Duodenal mucosa (tissue), 2 donors: ENCODE measurements around the gene TTC7B.

ENCODE experiments used
- H3K27ac ChIP-seq: one replicate; pipeline ENCODE4 v1.7.0; 2013; ENCODE audit warnings: low read depth, low read length
- H3K27me3 ChIP-seq, 2 donors: one replicate each; pipeline ENCODE4 v1.7.0; 2013; ENCODE audit warnings: low read length in 2 of 2, control low read depth in 1 of 2; ENCODE audit not compliant: insufficient read depth in 2 of 2, control insufficient read depth in 1 of 2
- H3K36me3 ChIP-seq, 2 donors: one replicate each; pipeline ENCODE4 v1.7.0; 2013; ENCODE audit warnings: low read length in 2 of 2, control low read depth in 1 of 2; ENCODE audit not compliant: insufficient read depth in 2 of 2, control insufficient read depth in 1 of 2
- H3K4me1 ChIP-seq, 2 donors: one replicate each; pipeline ENCODE4 v1.7.0; 2013; ENCODE audit warnings: low read length in 2 of 2, control low read depth in 1 of 2; ENCODE audit not compliant: insufficient read depth in 2 of 2, control insufficient read depth in 1 of 2
- H3K4me3 ChIP-seq, 2 donors: one replicate each; pipeline ENCODE4 v1.7.0; 2013; ENCODE audit warnings: low read length in 2 of 2, low read depth in 1 of 2
- H3K9ac ChIP-seq, 2 donors: one replicate each; pipeline ENCODE4 v1.7.0; 2013; ENCODE audit warnings: low read length in 2 of 2, low read depth in 1 of 2
- H3K9me3 ChIP-seq, 2 donors: one replicate each; pipeline ENCODE4 v1.7.0; 2013; ENCODE audit warnings: low read length in 2 of 2, control low read depth in 1 of 2; ENCODE audit not compliant: control insufficient read depth in 1 of 2

The TTC7B gene

GRCh38 chr14:90578283-90578985, 237.8 kb downstream of the TTC7B start:
- H3K4me1 ChIP-seq, result no peaks in the 10 kb centered on the region
- H3K27ac ChIP-seq, result no peak overlapping the region
- H3K4me3 ChIP-seq, result no peak overlapping the region
- no peaks in the 10 kb centered on the region for H3K27me3 ChIP-seq
- H3K9ac ChIP-seq, result no peak overlapping the region
- H3K9me3 ChIP-seq, result no peaks in the 10 kb centered on the region
- H3K36me3 ChIP-seq, result no peaks in the 10 kb centered on the region

DNA sequence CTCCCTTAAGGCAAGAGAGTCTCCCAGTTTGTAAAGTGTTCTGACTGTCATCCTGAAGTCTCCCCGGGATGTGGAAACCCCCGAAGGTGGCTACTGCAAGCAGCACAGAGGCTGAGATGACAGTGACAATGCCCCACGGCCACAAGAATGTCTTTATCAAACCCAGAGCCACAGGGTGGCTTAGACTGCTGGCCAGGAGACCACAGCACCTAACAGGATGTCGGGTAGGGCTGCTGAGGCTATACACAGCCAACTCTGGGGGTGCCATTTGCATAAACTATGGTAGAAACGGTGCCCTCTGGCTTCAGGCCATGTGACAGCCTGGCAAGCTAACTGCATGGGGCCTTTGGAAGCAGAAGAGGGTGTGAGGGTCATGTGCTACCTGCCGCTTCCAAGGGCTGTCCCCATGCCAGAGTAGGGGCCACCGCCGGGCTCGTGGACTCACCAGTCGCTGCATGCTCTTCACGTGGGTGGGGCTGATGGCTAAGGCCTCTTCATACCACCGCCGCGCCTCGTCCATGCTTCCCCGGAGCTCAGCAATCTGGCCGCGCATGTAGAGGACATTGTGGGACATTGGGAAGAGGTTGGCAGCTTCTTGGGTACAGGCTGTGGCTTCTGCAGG, 238.5 kb downstream of the TTC7B start:
- no peaks in the 10 kb centered on the region for H3K27me3 ChIP-seq
- H3K9ac ChIP-seq, result no peak overlapping the region
- no peaks in the 10 kb centered on the region for H3K36me3 ChIP-seq
- H3K9me3 ChIP-seq, result no peaks in the 10 kb centered on the region
- H3K4me3 ChIP-seq, result no peak overlapping the region
- H3K4me1 ChIP-seq, result no peaks in the 10 kb centered on the region
- H3K27ac ChIP-seq, result no peak overlapping the region

DNA sequence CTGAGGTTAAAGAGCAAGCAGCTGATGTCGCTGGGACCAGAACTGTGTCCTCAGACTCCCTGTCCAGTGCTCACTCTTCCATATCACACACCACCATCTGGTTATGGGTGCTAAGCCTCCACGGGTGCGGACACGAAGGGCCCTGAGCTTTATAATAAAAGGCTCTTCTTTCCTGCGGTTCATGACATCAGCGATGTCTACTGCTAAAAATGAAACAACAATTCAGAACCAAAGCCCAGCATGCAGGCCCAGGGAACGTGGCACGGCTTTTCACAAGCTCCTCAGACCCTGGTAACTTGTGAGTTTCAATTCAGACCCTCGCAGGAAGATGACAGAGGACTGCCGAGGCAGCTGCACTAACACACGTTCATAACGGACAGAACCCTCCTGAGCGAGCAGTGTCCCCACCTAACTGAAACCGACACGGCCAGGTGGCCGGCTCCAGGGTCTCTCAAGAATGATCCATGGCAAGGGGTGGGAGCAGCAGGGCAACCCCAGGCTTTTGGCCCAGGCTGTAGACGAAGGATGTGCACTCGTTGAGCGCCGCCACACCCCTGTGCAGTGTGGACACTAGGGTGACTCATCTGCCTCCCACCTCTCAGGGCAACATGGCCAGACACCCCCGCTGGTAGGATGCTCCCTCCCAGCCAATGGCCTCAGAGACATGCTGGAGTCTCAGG, 239.1 kb downstream of the TTC7B start:
- H3K27ac ChIP-seq, result no peak overlapping the region
- no peaks in the 10 kb centered on the region for H3K9me3 ChIP-seq
- no peak overlapping the region for H3K4me3 ChIP-seq
- no peaks in the 10 kb centered on the region for H3K36me3 ChIP-seq
- H3K27me3 ChIP-seq, result no peaks in the 10 kb centered on the region
- H3K4me1 ChIP-seq, result no peaks in the 10 kb centered on the region
- H3K9ac ChIP-seq, result no peak overlapping the region

DNA sequence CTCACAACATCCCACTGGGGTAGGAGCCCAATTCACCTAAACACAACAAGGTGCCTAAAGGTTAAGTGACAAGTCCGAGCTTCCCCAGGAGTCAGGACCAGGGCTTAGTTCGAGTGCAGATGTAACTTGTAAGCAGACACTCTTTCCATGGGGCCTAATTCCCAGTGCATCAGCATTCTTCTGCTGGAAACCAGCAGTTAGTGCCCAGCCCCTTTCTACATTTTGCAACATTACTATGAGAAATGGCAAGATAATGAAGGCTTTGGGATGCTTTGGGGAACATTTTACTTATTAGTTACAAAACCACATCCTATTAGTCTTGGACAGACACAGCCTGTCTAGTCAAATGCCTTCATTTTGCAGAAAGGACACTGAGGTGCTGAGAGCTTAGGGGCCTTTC, 239.6 kb downstream of the TTC7B start:
- H3K27me3 ChIP-seq, result no peaks in the 10 kb centered on the region
- no peak overlapping the region for H3K27ac ChIP-seq
- no peak overlapping the region for H3K9ac ChIP-seq
- no peaks in the 10 kb centered on the region for H3K4me1 ChIP-seq
- H3K4me3 ChIP-seq, result no peak overlapping the region
- no peaks in the 10 kb centered on the region for H3K36me3 ChIP-seq
- H3K9me3 ChIP-seq, result no peaks in the 10 kb centered on the region

DNA sequence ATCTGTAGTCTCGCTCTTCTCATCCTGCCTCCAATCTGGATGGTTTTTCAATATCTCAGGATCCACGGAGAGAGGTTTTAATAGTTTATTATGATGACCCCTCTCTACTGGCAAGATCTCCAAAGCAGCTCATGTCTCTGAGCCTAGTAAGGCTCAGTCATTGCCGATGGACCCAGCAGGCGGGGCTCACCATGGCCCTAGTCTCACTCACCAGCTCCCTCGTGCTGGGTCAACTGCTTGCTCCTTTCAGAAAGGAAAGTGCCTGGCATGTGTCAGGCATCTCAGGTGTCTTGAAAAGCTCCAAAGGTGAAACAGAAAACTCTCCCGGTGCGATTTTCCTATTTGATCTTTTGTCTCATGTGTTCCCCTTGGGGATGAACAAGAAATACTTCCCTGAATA, 240.4 kb downstream of the TTC7B start:
- no peak overlapping the region for H3K4me3 ChIP-seq
- H3K36me3 ChIP-seq, result peaks cover 0 to 3% of the 10 kb centered on the region in 2 donors
- H3K9ac ChIP-seq, result no peak overlapping the region
- H3K9me3 ChIP-seq, result no peaks in the 10 kb centered on the region
- H3K4me1 ChIP-seq, result no peaks in the 10 kb centered on the region
- no peaks in the 10 kb centered on the region for H3K27me3 ChIP-seq
- no peak overlapping the region for H3K27ac ChIP-seq

- Histone ChIP-seq H3K4me3 (no peak overlapping the region), H3K27me3 (no peaks in the 10 kb centered on the region), H3K9me3 (no peaks in the 10 kb centered on the region), H3K36me3 (peaks cover 0 to 3% of the 10 kb centered on the region in 2 donors), H3K4me1 (no peaks in the 10 kb centered on the region), H3K27ac (no peak overlapping the region), H3K9ac (no peak overlapping the region)
These were observed 240.9 kb downstream of the TTC7B start for GRCh38 chr14:90575336-90575735.

GRCh38 chr14:90574188-90575131, 241.8 kb downstream of the TTC7B start:
- Histone ChIP-seq H3K27me3 (no peaks in the 10 kb centered on the region), H3K4me1 (no peaks in the 10 kb centered on the region), H3K36me3 (peaks cover 0 to 3% of the 10 kb centered on the region in 2 donors), H3K9ac (no peak overlapping the region), H3K27ac (no peak overlapping the region), H3K9me3 (no peaks in the 10 kb centered on the region), H3K4me3 (no peak overlapping the region)

DNA sequence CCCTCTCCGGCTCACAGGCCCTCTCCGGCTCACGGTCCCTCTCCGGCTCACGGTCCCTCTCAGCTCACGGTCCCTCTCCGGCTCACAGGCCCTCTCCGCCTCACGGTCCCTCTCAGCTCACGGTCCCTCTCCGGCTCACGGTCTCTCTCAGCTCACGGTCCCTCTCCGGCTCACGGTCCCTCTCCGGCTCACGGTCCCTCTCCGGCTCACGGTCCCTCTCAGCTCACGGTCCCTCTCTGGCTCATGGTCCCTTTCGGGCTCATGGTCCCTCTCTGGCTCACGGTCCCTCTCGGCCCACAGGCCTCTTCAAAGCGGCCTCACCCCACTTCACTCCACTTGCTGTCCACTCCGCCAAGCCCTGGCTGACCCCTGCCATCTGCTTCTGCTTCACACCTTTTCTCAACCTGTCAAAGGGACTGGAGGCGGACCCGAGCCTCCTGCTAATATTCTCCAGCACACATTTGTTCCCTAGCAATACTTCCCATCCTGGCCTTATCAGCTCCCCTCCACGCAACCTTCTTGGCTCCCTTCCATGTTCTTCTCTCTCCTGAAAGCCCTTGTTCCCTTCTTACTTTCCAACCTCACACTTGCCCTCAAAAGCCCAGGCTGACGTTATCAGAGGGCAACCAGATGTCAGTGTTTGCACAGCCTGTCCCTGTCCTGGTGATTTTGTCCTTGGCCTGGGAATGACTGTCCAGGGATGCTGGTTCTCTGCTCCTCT, 242.7 kb downstream of the TTC7B start:
- no peak overlapping the region for H3K27ac ChIP-seq
- H3K4me3 ChIP-seq, result no peak overlapping the region

GRCh38 chr14:90572441-90573150, 243.6 kb downstream of the TTC7B start:
- no peaks in the 10 kb centered on the region for H3K27me3 ChIP-seq
- no peak overlapping the region for H3K27ac ChIP-seq
- peaks cover 0 to 3% of the 10 kb centered on the region in 2 donors for H3K36me3 ChIP-seq
- no peaks in the 10 kb centered on the region for H3K9me3 ChIP-seq
- H3K4me3 ChIP-seq, result no peak overlapping the region
- no peak overlapping the region for H3K9ac ChIP-seq
- H3K4me1 ChIP-seq, result no peaks in the 10 kb centered on the region

More for the DNA sequence above, 242.7 kb downstream of the TTC7B start:
- Histone ChIP-seq H3K9ac (no peak overlapping the region), H3K4me1 (no peaks in the 10 kb centered on the region), H3K36me3 (peaks cover 0 to 3% of the 10 kb centered on the region in 2 donors), H3K27me3 (no peaks in the 10 kb centered on the region), H3K9me3 (no peaks in the 10 kb centered on the region)
